Liver (tissue), 2 donors: ENCODE results near the gene JPH3.

Experiments used
- YY1 ChIP-seq: IDR thresholded peaks from 2 replicates; pipeline ENCODE4 v1.6.1; 2016; ENCODE audit warnings: antibody characterized with exemption, mild to moderate bottlenecking
- TF ChIP-seq, protein P1 (sequence below): fragments of 150-350 bp; IDR thresholded peaks from 2 replicates; pipeline ENCODE4 v1.5.1; 2017; ENCODE audit warnings: improper control_type of control experiment, low read depth, low read length; ENCODE audit not compliant: missing input control
- TF ChIP-seq, protein P2 (sequence below): IDR thresholded peaks from 2 replicates; pipeline ENCODE4 v1.6.1; 2016; ENCODE audit warnings: antibody characterized with exemption
- donor health status: healthy.

GRCh38 chr16:87620201-87620495 is 17.8 kb downstream of the JPH3 start:
- TF ChIP-seq, protein P1, sequence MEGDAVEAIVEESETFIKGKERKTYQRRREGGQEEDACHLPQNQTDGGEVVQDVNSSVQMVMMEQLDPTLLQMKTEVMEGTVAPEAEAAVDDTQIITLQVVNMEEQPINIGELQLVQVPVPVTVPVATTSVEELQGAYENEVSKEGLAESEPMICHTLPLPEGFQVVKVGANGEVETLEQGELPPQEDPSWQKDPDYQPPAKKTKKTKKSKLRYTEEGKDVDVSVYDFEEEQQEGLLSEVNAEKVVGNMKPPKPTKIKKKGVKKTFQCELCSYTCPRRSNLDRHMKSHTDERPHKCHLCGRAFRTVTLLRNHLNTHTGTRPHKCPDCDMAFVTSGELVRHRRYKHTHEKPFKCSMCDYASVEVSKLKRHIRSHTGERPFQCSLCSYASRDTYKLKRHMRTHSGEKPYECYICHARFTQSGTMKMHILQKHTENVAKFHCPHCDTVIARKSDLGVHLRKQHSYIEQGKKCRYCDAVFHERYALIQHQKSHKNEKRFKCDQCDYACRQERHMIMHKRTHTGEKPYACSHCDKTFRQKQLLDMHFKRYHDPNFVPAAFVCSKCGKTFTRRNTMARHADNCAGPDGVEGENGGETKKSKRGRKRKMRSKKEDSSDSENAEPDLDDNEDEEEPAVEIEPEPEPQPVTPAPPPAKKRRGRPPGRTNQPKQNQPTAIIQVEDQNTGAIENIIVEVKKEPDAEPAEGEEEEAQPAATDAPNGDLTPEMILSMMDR, result no peak
- no peak for TF ChIP-seq YY1
- TF ChIP-seq, protein P2, sequence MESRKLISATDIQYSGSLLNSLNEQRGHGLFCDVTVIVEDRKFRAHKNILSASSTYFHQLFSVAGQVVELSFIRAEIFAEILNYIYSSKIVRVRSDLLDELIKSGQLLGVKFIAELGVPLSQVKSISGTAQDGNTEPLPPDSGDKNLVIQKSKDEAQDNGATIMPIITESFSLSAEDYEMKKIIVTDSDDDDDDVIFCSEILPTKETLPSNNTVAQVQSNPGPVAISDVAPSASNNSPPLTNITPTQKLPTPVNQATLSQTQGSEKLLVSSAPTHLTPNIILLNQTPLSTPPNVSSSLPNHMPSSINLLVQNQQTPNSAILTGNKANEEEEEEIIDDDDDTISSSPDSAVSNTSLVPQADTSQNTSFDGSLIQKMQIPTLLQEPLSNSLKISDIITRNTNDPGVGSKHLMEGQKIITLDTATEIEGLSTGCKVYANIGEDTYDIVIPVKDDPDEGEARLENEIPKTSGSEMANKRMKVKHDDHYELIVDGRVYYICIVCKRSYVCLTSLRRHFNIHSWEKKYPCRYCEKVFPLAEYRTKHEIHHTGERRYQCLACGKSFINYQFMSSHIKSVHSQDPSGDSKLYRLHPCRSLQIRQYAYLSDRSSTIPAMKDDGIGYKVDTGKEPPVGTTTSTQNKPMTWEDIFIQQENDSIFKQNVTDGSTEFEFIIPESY, result no peak
